CD4-positive, CD25-positive, alpha-beta regulatory T cell (primary cell): Measurements from ENCODE around the gene PCYT1B. TPM values are rescaled to one million over a fixed set of nuclear protein-coding genes. Genes with fewer than 3 reads are reported as not detected.
"Not testable (repeated sequence)": the region's sequence is repeated elsewhere in the genome, so short reads cannot be mapped to it uniquely, and the experiment has no call there.

Experiments
- ATAC-seq, 2 donors: fragments of 150-1000 bp; cut with Tn5 transposase; one replicate each; pipeline ENCODE4 v1.10.0; 2021; ENCODE audit warnings: low read depth in 2 of 2, moderate number of reproducible peaks in 2 of 2, moderate library complexity in 1 of 2
- DNase-seq, 3 donors: peaks; one replicate each; pipeline versions ENCODE4 v3.0.0 to v3.0.0-alpha.2; 2012 to 2022; ENCODE audit warnings: mixed read lengths in 1 of 3
- H3K27ac ChIP-seq: one replicate; pipeline ENCODE4 v1.7.0; 2013; ENCODE audit warnings: mild to moderate bottlenecking, low read length; ENCODE audit not compliant: insufficient read depth, poor library complexity, severe bottlenecking
- H3K27me3 ChIP-seq: one replicate; pipeline ENCODE4 v1.7.0; 2013; ENCODE audit warnings: low read length; ENCODE audit not compliant: control insufficient read depth, insufficient read depth
- H3K36me3 ChIP-seq: one replicate; pipeline ENCODE4 v1.7.0; 2013; ENCODE audit warnings: mild to moderate bottlenecking, low read length, moderate library complexity; ENCODE audit not compliant: control insufficient read depth, insufficient read depth
- H3K4me1 ChIP-seq: 2 replicates; pipeline ENCODE4 v1.7.0; 2013; ENCODE audit warnings: mild to moderate bottlenecking, low read length; ENCODE audit not compliant: insufficient read depth, control insufficient read depth, poor library complexity, severe bottlenecking
- H3K4me3 ChIP-seq: one replicate; pipeline ENCODE4 v1.7.0; 2013; ENCODE audit warnings: low read depth, mild to moderate bottlenecking, low read length, moderate library complexity
- H3K9me3 ChIP-seq, 2 experiments: 1 replicate in 1 of 2; 2 replicates in 1 of 2; pipeline ENCODE4 v1.7.0; 2013; ENCODE audit warnings: low read length in 2 of 2, mild to moderate bottlenecking in 1 of 2, moderate library complexity in 1 of 2; ENCODE audit not compliant: control insufficient read depth in 2 of 2
- H3K27ac Mint-ChIP-seq, 3 donors: one replicate each; pipeline ENCODE4 v1.8.0; 2020 to 2022; ENCODE audit warnings: mild to moderate bottlenecking in 3 of 3, mixed read lengths in 3 of 3, moderate library complexity in 2 of 3
- H3K27me3 Mint-ChIP-seq: one replicate; pipeline ENCODE4 v1.8.0; 2022; ENCODE audit warnings: mild to moderate bottlenecking, mixed read lengths
- H3K36me3 Mint-ChIP-seq: one replicate; pipeline ENCODE4 v1.8.0; 2020; ENCODE audit warnings: mixed read lengths
- H3K4me1 Mint-ChIP-seq, 4 donors: one replicate each; pipeline ENCODE4 v1.8.0; 2020 to 2022; ENCODE audit warnings: mixed read lengths in 4 of 4, mild to moderate bottlenecking in 1 of 4
- H3K4me3 Mint-ChIP-seq, 4 donors: one replicate each; pipeline ENCODE4 v1.8.0; 2020 to 2022; ENCODE audit warnings: mild to moderate bottlenecking in 4 of 4, mixed read lengths in 4 of 4, moderate library complexity in 3 of 4
- H3K9me3 Mint-ChIP-seq, 7 donors: one replicate each; pipeline ENCODE4 v1.8.0; 2020 to 2022; ENCODE audit warnings: mixed read lengths in 7 of 7, mild to moderate bottlenecking in 3 of 7, moderate library complexity in 2 of 7
- polyA plus RNA-seq, 4 donors: library from polyadenylated mRNA; unstranded; fragments of 300-500 nt; fragmentation: Illumina TruSeq; gene quantifications; one replicate each; pipeline ENCODE4 v1.2.3, GENCODE V29; 2021
- total RNA-seq: library from RNA; stranded (reverse); gene quantifications from one replicate; pipeline ENCODE4 v1.2.3, GENCODE V29; 2022

PCYT1B gene
- total and polyA plus RNA-seq, 5 donors from 2014 or later = 0.14 to 0.89 TPM; not detected in 3

DNA sequence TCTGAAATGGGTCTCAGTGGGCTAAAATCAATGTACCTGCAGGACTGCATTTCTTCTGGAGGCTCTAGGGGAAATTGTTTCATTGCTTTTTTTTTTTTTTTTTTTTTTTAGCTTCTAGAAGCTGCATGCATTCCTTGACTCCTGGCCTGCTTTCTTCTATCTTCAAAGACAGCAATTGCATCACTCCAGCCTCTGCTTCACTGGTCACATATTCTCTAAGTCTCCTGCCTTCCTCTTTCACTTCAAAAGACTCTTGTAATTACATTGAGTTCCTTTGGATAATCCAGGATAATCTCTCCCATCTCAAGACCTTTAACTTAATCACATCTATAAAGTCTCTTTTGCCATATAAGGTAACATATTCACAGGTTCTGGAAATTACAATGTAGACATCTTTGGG, 11.3 kb upstream of the PCYT1B start:
- Histone ChIP-seq H3K36me3 (no peaks in the 10 kb centered on the region), H3K27me3 (no peaks in the 10 kb centered on the region), H3K9me3 (no peaks in the 10 kb centered on the region), H3K4me1 (no peaks in the 10 kb centered on the region), H3K4me3 (no peak overlapping the region), H3K27ac (no peak overlapping the region)
- Mint-ChIP-seq H3K27ac (no peak overlapping the region), H3K27me3 (no peaks in the 10 kb centered on the region), H3K9me3 (no peaks in the 10 kb centered on the region), H3K36me3 (no peaks in the 10 kb centered on the region), H3K4me1 (no peaks in the 10 kb centered on the region), H3K4me3 (no peak overlapping the region)
- ATAC-seq = no peak
- no peak for DNase-seq

- Mint-ChIP-seq H3K36me3 (no peaks in the 10 kb centered on the region), H3K4me1 (no peaks in the 10 kb centered on the region), H3K27ac (no peak overlapping the region), H3K27me3 (peaks cover 4% of the 10 kb centered on the region), H3K9me3 (peaks cover 0 to 1% (median 0%) of the 10 kb centered on the region in 7 donors), H3K4me3 (no peak overlapping the region)
- DNase-seq (no peak), ATAC-seq (no peak)
- Histone ChIP-seq H3K9me3 (no peaks in the 10 kb centered on the region), H3K36me3 (no peaks in the 10 kb centered on the region), H3K4me3 (no peak overlapping the region), H3K4me1 (no peaks in the 10 kb centered on the region), H3K27me3 (no peaks in the 10 kb centered on the region), H3K27ac (no peak overlapping the region)
Measured at GRCh38 chrX:24657671-24658386, 10.7 kb upstream of the PCYT1B start.

GRCh38 chrX:24655679-24656078, 8.5 kb upstream of the PCYT1B start:
- DNase-seq, H3K27ac Mint-ChIP-seq, H3K9me3 Mint-ChIP-seq, H3K27me3 Mint-ChIP-seq, H3K36me3 Mint-ChIP-seq, H3K9me3 ChIP-seq, H3K4me3 ChIP-seq, H3K27ac ChIP-seq, H3K36me3 ChIP-seq, H3K4me1 ChIP-seq, ATAC-seq, H3K4me1 Mint-ChIP-seq, H3K27me3 ChIP-seq, H3K4me3 Mint-ChIP-seq: not testable (repeated sequence)

DNA sequence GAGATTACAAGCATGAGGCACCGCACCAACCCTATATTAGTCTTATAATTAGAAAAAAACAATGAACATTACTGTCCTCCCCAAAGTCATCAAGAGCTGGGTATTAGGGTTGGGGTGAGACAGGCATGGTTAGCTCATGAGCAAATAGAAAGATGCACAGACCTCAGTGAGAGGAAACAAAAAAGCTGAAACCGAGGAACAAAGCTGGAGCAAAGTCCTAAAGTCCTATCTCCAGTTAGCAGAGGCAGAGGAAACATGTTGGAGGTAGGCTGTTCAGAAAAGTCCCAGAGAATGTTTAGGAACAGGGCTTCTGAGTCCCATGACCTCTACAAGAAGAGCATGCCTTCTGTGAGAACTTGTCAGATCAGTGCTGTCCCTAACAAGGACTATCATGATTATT, 4.6 kb upstream of the PCYT1B start:
- Mint-ChIP-seq H3K4me3 (no peak overlapping the region), H3K36me3 (no peaks in the 10 kb centered on the region), H3K27me3 (peaks cover 16% of the 10 kb centered on the region), H3K4me1 (peaks cover 0 to 11% (median 4%) of the 10 kb centered on the region in 4 donors), H3K9me3 (peaks cover 0 to 2% (median 0%) of the 10 kb centered on the region in 7 donors), H3K27ac (no peak overlapping the region)
- H3K27ac ChIP-seq = no peak overlapping the region
- peaks cover 4% of the 10 kb centered on the region for H3K4me1 ChIP-seq
- H3K4me3 ChIP-seq = no peak overlapping the region
- ATAC-seq (no peak), DNase-seq (no peak)
- H3K27me3 ChIP-seq = peaks cover 5% of the 10 kb centered on the region
- H3K36me3 ChIP-seq = no peaks in the 10 kb centered on the region
- no peaks in the 10 kb centered on the region for H3K9me3 ChIP-seq

- H3K36me3 ChIP-seq = no peaks in the 10 kb centered on the region
- no peaks in the 10 kb centered on the region for H3K9me3 ChIP-seq
- no peak overlapping the region for H3K4me3 ChIP-seq
- H3K4me1 ChIP-seq = peaks cover 7% of the 10 kb centered on the region
- Mint-ChIP-seq H3K4me1 (peaks cover 0 to 14% (median 4%) of the 10 kb centered on the region in 4 donors), H3K27me3 (peaks cover 30% of the 10 kb centered on the region), H3K4me3 (no peak overlapping the region), H3K27ac (no peak overlapping the region), H3K36me3 (no peaks in the 10 kb centered on the region), H3K9me3 (peaks cover 0 to 2% (median 0%) of the 10 kb centered on the region in 7 donors)
- no peak for ATAC-seq
- DNase-seq = no peak
- H3K27me3 ChIP-seq = peaks cover 5% of the 10 kb centered on the region
- no peak overlapping the region for H3K27ac ChIP-seq
Measured at GRCh38 chrX:24648495-24648894, 1.3 kb upstream of the PCYT1B start.

- Mint-ChIP-seq H3K36me3 (no peaks in the 10 kb centered on the region), H3K9me3 (peaks cover 0 to 2% (median 0%) of the 10 kb centered on the region in 7 donors), H3K4me1 (peaks cover 0 to 14% (median 4%) of the 10 kb centered on the region in 4 donors), H3K27ac (no peak overlapping the region), H3K4me3 (peak overlapping the region in 2 of 4 donors; percentile 73 to 76), H3K27me3 (peaks cover 33% of the 10 kb centered on the region)
- ATAC-seq (no peak), DNase-seq (no peak)
- Histone ChIP-seq H3K27me3 (peaks cover 5% of the 10 kb centered on the region), H3K36me3 (no peaks in the 10 kb centered on the region), H3K4me3 (no peak overlapping the region), H3K9me3 (no peaks in the 10 kb centered on the region), H3K4me1 (peaks cover 7% of the 10 kb centered on the region), H3K27ac (no peak overlapping the region)
Measured at GRCh38 chrX:24646745-24647182, 383 bp downstream of the PCYT1B start.

DNA sequence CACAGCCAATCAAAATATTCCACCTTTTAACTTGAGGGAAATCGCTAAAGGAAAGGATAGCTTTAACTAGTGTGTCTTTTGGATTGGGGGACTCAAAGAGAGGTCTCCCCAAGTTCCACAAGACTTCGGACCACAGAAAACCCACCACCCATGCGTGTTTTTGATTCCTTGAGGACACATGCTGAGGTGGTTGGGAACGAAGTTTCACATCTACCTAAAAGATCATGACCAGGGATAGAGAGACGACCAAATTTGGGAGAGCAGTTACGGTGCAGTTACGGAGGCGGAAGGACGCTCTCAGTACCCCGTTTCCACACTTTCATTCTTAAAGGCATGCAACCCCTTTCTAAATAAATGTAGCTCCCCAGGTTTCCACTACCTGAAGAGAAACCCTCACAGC, 1.1 kb downstream of the PCYT1B start:
- Histone ChIP-seq H3K27me3 (peaks cover 5% of the 10 kb centered on the region), H3K36me3 (no peaks in the 10 kb centered on the region), H3K27ac (no peak overlapping the region), H3K4me1 (peaks cover 7% of the 10 kb centered on the region), H3K4me3 (no peak overlapping the region), H3K9me3 (no peaks in the 10 kb centered on the region)
- no peak overlapping the region for H3K27ac Mint-ChIP-seq
- no peak for ATAC-seq
- peaks cover 0 to 2% (median 0%) of the 10 kb centered on the region in 7 donors for H3K9me3 Mint-ChIP-seq
- no peak for DNase-seq
- peaks cover 33% of the 10 kb centered on the region for H3K27me3 Mint-ChIP-seq
- H3K36me3 Mint-ChIP-seq = no peaks in the 10 kb centered on the region
- peak overlapping the region in 1 of 4 donors; percentile 54 for H3K4me3 Mint-ChIP-seq
- peaks cover 0 to 14% (median 4%) of the 10 kb centered on the region in 4 donors for H3K4me1 Mint-ChIP-seq

DNA sequence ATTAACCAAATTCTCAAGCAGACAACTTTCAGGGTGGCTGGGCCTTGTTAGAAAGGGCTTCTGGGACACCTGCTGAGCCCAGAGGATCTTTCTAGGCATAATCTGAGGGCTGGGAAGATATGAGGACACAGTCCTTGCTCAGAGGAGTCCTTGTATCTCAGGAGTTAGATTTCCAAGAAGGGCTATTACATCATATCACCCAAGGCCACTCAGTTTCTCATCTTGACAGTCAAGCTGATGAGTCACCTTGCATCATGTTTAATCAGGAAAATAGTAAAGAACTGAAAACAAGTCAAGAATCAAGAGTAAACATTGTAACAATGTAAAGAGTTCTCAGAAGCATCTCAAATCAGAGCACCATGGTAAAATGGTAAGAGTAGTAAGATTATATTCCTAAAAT, 4.0 kb downstream of the PCYT1B start:
- Mint-ChIP-seq H3K4me1 (peaks cover 0 to 14% (median 4%) of the 10 kb centered on the region in 4 donors), H3K36me3 (no peaks in the 10 kb centered on the region), H3K9me3 (peaks cover 0 to 3% (median 0%) of the 10 kb centered on the region in 7 donors), H3K27me3 (peaks cover 37% of the 10 kb centered on the region), H3K27ac (no peak overlapping the region), H3K4me3 (no peak overlapping the region)
- H3K9me3 ChIP-seq = no peaks in the 10 kb centered on the region
- no peaks in the 10 kb centered on the region for H3K27me3 ChIP-seq
- no peak for DNase-seq
- H3K27ac ChIP-seq = no peak overlapping the region
- peaks cover 7% of the 10 kb centered on the region for H3K4me1 ChIP-seq
- ATAC-seq = no peak
- H3K36me3 ChIP-seq = no peaks in the 10 kb centered on the region
- H3K4me3 ChIP-seq = no peak overlapping the region
